CD14-positive monocyte (primary cell): ENCODE results near the gene PSENEN. TPM values are rescaled to one million over a fixed set of nuclear protein-coding genes. Genes with fewer than 3 reads are reported as not detected.

Experiments used
- DNase-seq, 3 donors: peaks; one replicate each; pipeline ENCODE4 v3.0.0-alpha.2; 2011 to 2022
- H2AFZ ChIP-seq: 2 replicates; pipeline ENCODE4 v1.6.0; 2012; ENCODE audit warnings: mild to moderate bottlenecking, low read depth, low read length, inconsistent platforms; ENCODE audit not compliant: insufficient read depth, poor library complexity, severe bottlenecking
- H3K27ac ChIP-seq, 2 donors: 1 replicate in 1 of 2; 2 replicates in 1 of 2; pipeline ENCODE4 v1.5.1; 2012 to 2013; ENCODE audit warnings: low read length in 2 of 2, control low read depth in 1 of 2, inconsistent platforms in 1 of 2, low read depth in 1 of 2, mild to moderate bottlenecking in 1 of 2
- H3K27me3 ChIP-seq, 2 donors: one replicate each; pipeline versions ENCODE4 v1.6.0 to v1.6.1; 2011 to 2013; ENCODE audit warnings: low read length in 2 of 2; ENCODE audit not compliant: control insufficient read depth in 2 of 2, insufficient read depth in 2 of 2
- H3K36me3 ChIP-seq, 2 donors: replicated peaks in 1 of 2; 1 replicate in 1 of 2; 2 replicates in 1 of 2; pipeline versions ENCODE4 v1.5.1 to v1.6.1; 2012 to 2013; ENCODE audit warnings: low read length in 2 of 2, control low read depth in 1 of 2, inconsistent platforms in 1 of 2, mild to moderate bottlenecking in 1 of 2; ENCODE audit not compliant: insufficient read depth in 2 of 2, control insufficient read depth in 1 of 2
- H3K4me1 ChIP-seq, 2 donors: 1 replicate in 1 of 2; 2 replicates in 1 of 2; pipeline versions ENCODE4 v1.5.1 to v1.6.1; 2012 to 2013; ENCODE audit warnings: low read length in 2 of 2, control low read depth in 1 of 2, inconsistent platforms in 1 of 2, mild to moderate bottlenecking in 1 of 2, moderate library complexity in 1 of 2; ENCODE audit not compliant: insufficient read depth in 2 of 2, control insufficient read depth in 1 of 2
- H3K4me2 ChIP-seq: replicated peaks from 2 replicates; pipeline ENCODE3; 2012; ENCODE audit warnings: low read length, moderate library complexity, mild to moderate bottlenecking; ENCODE audit not compliant: poor library complexity, severe bottlenecking; ENCODE audit errors: extremely low read depth
- H3K4me3 ChIP-seq, 3 experiments: fragments of 200-600 bp in 1 of 3; sonication (generic) in 1 of 3; replicated peaks in 1 of 3; 1 replicate in 2 of 3; 2 replicates in 1 of 3; pipeline ENCODE4 v1.5.1; 2011 to 2013; ENCODE audit warnings: low read length in 3 of 3, mild to moderate bottlenecking in 3 of 3, control low read depth in 2 of 3, low read depth in 2 of 3, inconsistent platforms in 1 of 3, moderate library complexity in 1 of 3
- H3K79me2 ChIP-seq: 2 replicates; pipeline ENCODE4 v1.6.0; 2012; ENCODE audit warnings: mild to moderate bottlenecking, control low read depth, inconsistent platforms, low read length, moderate library complexity; ENCODE audit not compliant: insufficient read depth
- H3K9ac ChIP-seq: 2 replicates; pipeline ENCODE4 v1.6.0; 2017; ENCODE audit warnings: low read length, mild to moderate bottlenecking; ENCODE audit not compliant: insufficient read depth, poor library complexity, severe bottlenecking
- H3K9me3 ChIP-seq, 2 donors: replicated peaks in 1 of 2; 1 replicate in 1 of 2; 2 replicates in 1 of 2; pipeline versions ENCODE4 v1.5.1 to v1.6.1; 2012 to 2013; ENCODE audit warnings: low read length in 2 of 2, control low read depth in 1 of 2; ENCODE audit not compliant: control insufficient read depth in 1 of 2, insufficient read depth in 1 of 2
- H4K20me1 ChIP-seq: 2 replicates; pipeline ENCODE4 v1.6.0; 2012; ENCODE audit warnings: mild to moderate bottlenecking, low read length, control low read depth, moderate library complexity; ENCODE audit not compliant: insufficient read depth
- H3K27ac Mint-ChIP-seq, 7 donors: one replicate each; pipeline ENCODE4 v1.8.0; 2020; ENCODE audit warnings: mild to moderate bottlenecking in 7 of 7, mixed read lengths in 7 of 7, moderate library complexity in 6 of 7, inconsistent platforms in 2 of 7
- H3K27me3 Mint-ChIP-seq, 3 donors: one replicate each; pipeline ENCODE4 v1.8.0; 2021 to 2022; ENCODE audit warnings: low read depth in 3 of 3, mild to moderate bottlenecking in 3 of 3, mixed read lengths in 3 of 3, moderate library complexity in 3 of 3, inconsistent platforms in 1 of 3
- H3K36me3 Mint-ChIP-seq, 2 donors: one replicate each; pipeline ENCODE4 v1.8.0; 2020; ENCODE audit warnings: mixed read lengths in 2 of 2, inconsistent platforms in 1 of 2, mild to moderate bottlenecking in 1 of 2
- H3K4me1 Mint-ChIP-seq: one replicate; pipeline ENCODE4 v1.8.0; 2020; ENCODE audit warnings: mild to moderate bottlenecking, mixed read lengths
- H3K4me3 Mint-ChIP-seq, 2 donors: one replicate each; pipeline ENCODE4 v1.8.0; 2020; ENCODE audit warnings: mild to moderate bottlenecking in 2 of 2, mixed read lengths in 2 of 2, moderate library complexity in 1 of 2
- H3K9me3 Mint-ChIP-seq, 7 donors: one replicate each; pipeline ENCODE4 v1.8.0; 2020 to 2022; ENCODE audit warnings: mixed read lengths in 7 of 7, mild to moderate bottlenecking in 6 of 7, moderate library complexity in 6 of 7, inconsistent platforms in 2 of 7
- CTCF ChIP-seq: fragments of 200-600 bp; IDR thresholded peaks from one replicate; pipeline ENCODE4 v1.8.0; 2022; ENCODE audit warnings: antibody characterized with exemption, mild to moderate bottlenecking
- WGBS: methylation state at CpG from one replicate; pipeline ENCODE4 v1.1.5; 2013; ENCODE audit warnings: missing lambda C conversion rate; ENCODE audit not compliant: insufficient coverage; 5-methylcytosine and 5-hydroxymethylcytosine counted together
- intact Hi-C, 2 donors: fragments of 100-400 bp; cut with micrococcal nuclease; formaldehyde crosslinking; loops; one replicate each; pipeline versions ENCODE4 v1.15.0 to v1.15.1; 2023
- polyA plus RNA-seq, 3 donors: library from polyadenylated mRNA; depleted of rRNA in 1 of 3; unstranded in 2 of 3; stranded (reverse) in 1 of 3; fragments of 300-500 nt in 2 of 3; fragments of >200 nt in 1 of 3; fragmentation: Illumina TruSeq in 2 of 3; gene quantifications; 1 replicate in 2 of 3; 2 replicates in 1 of 3; pipeline ENCODE4 v1.2.3, GENCODE V29; 2012 to 2021

PSENEN gene
- polyA plus RNA-seq, 3 donors, result 29.7 to 149 (median 129) TPM

GRCh38 chr19:35750167-35750566 is 4.7 kb downstream of the PSENEN start:
- no peaks in the 10 kb centered on the region for H4K20me1 ChIP-seq
- peaks cover 3 to 8% (median 5%) of the 10 kb centered on the region in 3 donors for H3K27me3 Mint-ChIP-seq
- H3K4me1 ChIP-seq, result peaks cover 26 to 40% of the 10 kb centered on the region in 2 donors
- intact Hi-C loops, result loop anchor here in 1 of 2 donors (10.0 kb wide), 1 partner anchor 365 kb away; the partner anchor contains the start of genes OVOL3, POLR2I and TBCB
- no peak overlapping the region for H3K9ac ChIP-seq
- H3K27ac Mint-ChIP-seq, result no peak overlapping the region
- H3K79me2 ChIP-seq, result peaks cover 34% of the 10 kb centered on the region
- H3K4me2 ChIP-seq, result no peak overlapping the region
- no peak overlapping the region for H3K4me3 ChIP-seq
- peaks cover 35 to 40% of the 10 kb centered on the region in 2 donors for H3K36me3 Mint-ChIP-seq
- H3K4me3 Mint-ChIP-seq, result no peak overlapping the region
- H3K4me1 Mint-ChIP-seq, result peaks cover 30% of the 10 kb centered on the region
- peaks cover 24 to 30% of the 10 kb centered on the region in 2 donors for H3K36me3 ChIP-seq
- no peak for DNase-seq
- no peak overlapping the region for H2AFZ ChIP-seq
- no peak overlapping the region for H3K27ac ChIP-seq
- H3K27me3 ChIP-seq, result peaks cover 0 to 2% of the 10 kb centered on the region in 2 donors
- TF ChIP-seq CTCF, result no peak
- H3K9me3 ChIP-seq, result no peaks in the 10 kb centered on the region
- 78% methylated on average over 3 of the region's 5 CpGs for WGBS
- H3K9me3 Mint-ChIP-seq, result peaks cover 0 to 2% (median 0%) of the 10 kb centered on the region in 7 donors

- 98% methylated on average over 12 of the region's 14 CpGs for WGBS
- Mint-ChIP-seq H3K36me3 (peaks cover 40 to 44% of the 10 kb centered on the region in 2 donors), H3K27me3 (peaks cover 17 to 25% (median 22%) of the 10 kb centered on the region in 3 donors), H3K9me3 (peaks cover 0 to 8% (median 3%) of the 10 kb centered on the region in 7 donors), H3K4me3 (no peak overlapping the region), H3K4me1 (peaks cover 32% of the 10 kb centered on the region), H3K27ac (no peak overlapping the region)
- H3K27ac ChIP-seq, result no peak overlapping the region
- no peak overlapping the region for H3K9ac ChIP-seq
- no peak for DNase-seq
- intact Hi-C loops, result loop anchor here in 1 of 2 donors (10.0 kb wide), 1 partner anchor 363 kb away; the partner anchor contains the start of genes OVOL3, POLR2I and TBCB
- H3K27me3 ChIP-seq, result peaks cover 9 to 18% of the 10 kb centered on the region in 2 donors
- peaks cover 31 to 47% of the 10 kb centered on the region in 2 donors for H3K4me1 ChIP-seq
- TF ChIP-seq CTCF, result no peak
- no peak overlapping the region for H3K4me3 ChIP-seq
- peaks cover 24 to 30% of the 10 kb centered on the region in 2 donors for H3K36me3 ChIP-seq
- H3K9me3 ChIP-seq, result no peaks in the 10 kb centered on the region
- peaks cover 19% of the 10 kb centered on the region for H3K79me2 ChIP-seq
- no peak overlapping the region for H2AFZ ChIP-seq
- no peak overlapping the region for H3K4me2 ChIP-seq
- no peaks in the 10 kb centered on the region for H4K20me1 ChIP-seq
Measured at GRCh38 chr19:35751839-35752745, 6.6 kb downstream of the PSENEN start.
